Stimulated activated CD8-positive, alpha-beta memory T cell treated with anti-CD3 and anti-CD28 coated beads, Interleukin-15, amount 100 ng/mL, for 24 hours (primary cell): ENCODE measurements around the gene RTCB.
A peak's percentile ranks its signal among the peaks of the same experiment; 100 is the strongest.

Experiments
- DNase-seq: peaks from one replicate; pipeline ENCODE4 v3.0.0-alpha.2; 2020; ENCODE audit warnings: low read depth

Gene RTCB

DNA sequence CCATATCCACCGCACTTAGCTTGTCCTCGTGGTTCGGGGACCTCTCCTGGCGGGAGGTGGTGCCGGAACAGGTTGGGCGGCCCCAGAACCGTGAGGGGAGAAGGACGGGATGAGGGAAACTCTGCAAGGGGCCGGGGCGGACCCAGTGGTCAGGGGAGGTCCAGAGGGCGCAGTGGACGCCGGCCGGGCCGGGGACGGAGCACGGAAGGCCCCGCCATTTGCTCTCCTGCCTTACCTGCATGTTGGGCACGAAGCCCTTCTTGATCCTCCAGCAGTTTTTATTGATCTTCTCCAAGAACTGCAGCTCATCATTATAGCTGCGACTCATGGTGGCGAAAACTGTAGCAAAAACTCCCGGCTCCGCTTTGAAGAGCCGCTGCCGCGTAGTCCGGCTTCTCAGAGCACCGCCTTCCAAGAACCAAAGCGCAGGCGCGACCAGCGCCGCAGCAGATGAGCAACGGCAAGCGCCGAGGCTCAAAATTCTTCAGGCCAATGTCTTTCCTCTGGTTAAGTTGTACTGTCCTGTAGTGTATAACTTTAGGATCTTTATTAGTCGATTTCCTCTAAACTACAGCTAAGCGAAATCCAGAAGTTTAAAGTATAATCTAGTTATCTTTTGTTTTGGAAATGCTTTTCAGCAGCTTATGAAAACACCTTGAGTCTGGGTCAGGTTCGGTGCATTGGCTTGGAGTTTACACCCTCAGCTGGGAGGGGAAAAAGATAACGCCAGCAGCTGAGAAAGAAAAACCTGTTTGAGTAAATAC, at the start of gene RTCB:
Gene RTCB (minus strand): TSS at position 419 of the 764 bp plus-strand sequence. CDS start 91 bp downstream, at position 328.
- DNase-seq = peak; percentile 87

DNA sequence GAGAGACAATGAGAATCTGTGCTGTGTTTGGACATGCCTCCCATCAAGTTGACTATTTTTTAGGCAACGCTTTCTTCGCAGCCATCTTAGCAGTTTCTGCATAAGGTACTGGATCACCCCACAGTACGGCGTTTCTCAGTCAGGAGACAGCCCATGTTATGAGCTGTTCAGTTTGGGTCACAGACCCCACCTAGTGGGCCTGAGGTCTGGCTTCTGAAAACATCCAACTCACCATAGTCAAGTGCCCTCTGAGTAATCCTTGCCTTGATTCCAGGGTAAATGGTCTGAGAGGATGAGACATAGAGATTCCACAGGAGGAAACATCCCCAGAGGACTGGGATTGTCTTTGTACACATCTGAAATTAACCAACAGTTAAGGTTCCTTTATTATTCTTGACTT, 45.0 kb upstream of the RTCB start:
- no peak for DNase-seq

DNA sequence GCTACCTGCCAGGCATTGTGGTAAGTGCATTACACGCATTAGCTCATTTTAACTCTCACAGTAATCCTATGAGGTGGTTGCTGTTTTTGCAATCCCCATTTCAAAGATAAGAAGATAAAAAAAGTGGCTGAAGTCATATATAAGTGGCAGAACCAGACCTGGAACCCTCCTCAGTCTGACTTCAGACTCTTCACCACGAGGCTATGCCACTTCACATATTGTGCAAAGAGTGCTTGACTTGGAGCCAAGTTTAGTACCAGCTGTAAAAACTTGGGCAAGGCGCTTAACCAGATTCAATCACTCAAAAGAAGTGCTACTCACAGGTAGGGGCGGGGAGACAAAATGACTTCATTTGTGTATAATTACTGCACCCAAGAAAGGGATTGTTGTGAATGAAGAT, 36.9 kb upstream of the RTCB start:
- DNase-seq = no peak

GRCh38 chr22:32446321-32446720, 34.3 kb upstream of the RTCB start:
- no peak for DNase-seq

DNA sequence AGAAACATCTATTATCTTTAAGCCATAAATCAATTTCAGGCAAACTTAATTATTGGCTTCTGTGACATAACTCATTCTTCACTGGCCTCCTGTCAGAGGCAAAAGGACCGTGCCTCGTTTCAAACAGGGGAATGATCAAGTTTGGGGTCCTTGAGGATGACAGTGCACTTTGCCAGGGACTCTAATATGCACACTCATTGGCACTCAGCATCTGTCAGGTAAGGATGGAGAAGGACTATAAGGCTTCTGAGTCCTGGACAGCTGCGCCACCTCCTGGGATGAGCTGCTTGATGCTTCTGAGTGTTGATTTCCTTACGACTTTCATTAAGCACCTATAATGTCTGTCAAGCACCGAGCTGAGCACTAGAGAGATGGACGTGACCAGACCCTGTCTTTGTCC, 32.0 kb upstream of the RTCB start:
- no peak for DNase-seq

- no peak for DNase-seq
Measured at GRCh38 chr22:32430352-32430751, 18.3 kb upstream of the RTCB start.

GRCh38 chr22:32426881-32427280, 14.8 kb upstream of the RTCB start:
- no peak for DNase-seq

DNA sequence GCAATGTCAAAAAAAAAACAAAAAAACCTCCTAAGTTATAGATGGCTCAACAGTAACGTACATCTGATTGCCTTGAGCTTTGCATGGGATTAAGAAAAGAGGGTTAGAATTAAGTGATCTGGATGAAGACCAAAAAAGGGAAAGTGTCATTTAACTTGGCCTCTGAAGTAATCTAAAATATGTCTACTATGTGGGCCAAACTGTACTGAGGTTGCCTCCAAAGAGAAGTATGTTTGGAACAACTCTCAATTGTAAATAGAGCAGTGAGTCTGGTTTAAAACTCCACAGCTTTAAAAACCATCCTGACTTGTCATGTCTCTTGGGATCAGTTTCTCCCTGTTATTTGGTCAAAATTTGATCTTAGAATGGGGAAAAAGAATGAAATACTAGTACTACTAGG, 11.6 kb upstream of the RTCB start:
- no peak for DNase-seq

DNA sequence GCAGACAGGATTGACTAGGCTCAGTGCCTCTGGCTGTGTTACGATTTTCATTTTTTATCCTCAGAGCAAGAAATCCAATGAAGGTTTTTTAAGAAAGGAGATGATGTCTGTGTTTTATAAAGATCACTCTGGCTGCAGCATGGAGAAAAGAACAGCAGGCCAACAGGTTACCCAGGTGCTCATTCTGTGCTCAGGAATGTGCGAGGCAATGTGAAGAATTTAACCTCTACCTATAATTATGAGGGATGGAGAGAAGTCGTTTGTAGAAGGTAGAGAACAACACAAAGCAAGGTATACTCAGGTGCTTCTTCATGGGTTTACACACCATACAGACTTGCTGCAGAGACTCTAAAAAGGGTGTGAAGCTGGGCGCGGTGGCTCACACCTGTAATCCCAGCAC, 10.0 kb upstream of the RTCB start:
- DNase-seq = no peak

DNA sequence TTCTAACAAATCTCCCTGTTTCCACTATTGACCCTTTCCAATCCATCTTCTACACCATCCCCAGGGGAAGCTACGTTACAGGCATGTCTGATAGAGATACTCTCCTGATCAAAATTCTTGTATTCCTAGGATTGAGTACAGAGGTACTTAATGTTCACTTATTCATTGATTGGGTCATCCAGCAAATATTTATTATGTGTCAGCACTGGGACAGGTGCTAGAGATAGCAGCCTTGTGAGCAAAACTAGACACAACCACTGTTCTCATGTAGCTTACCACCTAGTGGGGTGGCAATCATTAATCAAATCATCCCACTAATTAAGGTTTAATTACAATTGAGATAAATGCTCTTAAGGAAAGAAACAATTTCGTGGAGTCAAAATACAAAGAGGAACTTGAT, 9.4 kb upstream of the RTCB start:
- no peak for DNase-seq

DNA sequence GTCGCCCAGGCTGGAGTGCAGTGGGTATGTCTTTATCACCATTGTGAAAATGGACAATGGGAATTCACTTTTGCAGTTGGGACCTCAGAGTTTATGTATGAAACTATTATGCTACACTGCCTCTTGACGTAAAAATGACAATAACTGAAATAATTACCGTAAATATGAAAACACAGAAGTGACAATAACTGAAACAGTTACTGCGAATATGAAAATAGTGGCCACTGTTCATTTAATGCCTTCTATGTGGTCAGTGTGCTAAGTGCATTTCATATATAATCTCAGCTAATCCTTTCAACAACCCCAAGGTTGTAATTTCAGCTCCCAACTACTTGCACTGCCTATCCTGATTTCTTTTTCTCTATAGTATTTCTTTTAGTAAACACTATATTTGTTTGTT, 5.9 kb upstream of the RTCB start:
- no peak for DNase-seq

DNA sequence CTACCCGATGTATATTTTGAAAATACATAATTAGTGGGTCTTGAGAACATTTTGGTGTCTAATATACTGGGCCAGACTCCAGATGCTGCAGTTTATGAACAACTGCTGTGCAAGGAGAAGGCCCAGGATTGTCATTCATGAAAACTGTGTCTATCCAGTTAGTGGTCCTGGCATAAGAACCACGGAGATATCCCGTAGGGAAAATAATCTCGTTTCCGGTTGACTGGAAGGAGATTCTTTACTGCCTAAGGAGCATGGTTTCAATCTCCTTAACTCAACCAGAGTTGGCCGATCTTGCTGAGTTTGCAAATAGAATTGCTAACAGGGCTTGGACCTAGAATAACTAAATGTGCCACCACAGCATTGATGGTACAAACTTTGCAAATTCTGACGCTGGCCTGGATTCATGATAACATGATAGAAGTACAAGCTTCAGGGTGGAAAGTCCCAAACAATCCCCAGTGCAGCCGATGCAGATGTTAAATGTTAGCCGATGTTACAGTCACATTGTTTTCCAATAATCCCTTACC, 4.6 kb upstream of the RTCB start:
- no peak for DNase-seq

DNA sequence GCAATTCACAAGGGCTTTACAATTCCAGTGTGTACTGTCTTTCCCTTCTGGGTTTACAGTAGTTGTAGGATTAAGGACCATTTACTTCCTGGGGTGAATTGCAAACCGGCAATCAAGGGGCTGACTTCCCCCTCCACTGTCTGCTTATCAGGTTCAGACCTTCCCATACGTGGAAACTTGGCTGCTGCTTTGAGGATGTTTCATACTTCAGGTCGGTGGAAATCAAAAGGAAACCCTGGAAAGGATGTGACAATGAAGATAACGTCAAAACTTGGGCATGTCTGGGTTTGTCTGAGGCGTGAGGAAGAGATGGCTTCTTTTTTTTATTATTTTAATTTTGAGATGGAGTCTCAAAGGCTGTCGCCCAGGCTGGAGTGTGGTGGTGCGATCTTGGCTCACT, 2.1 kb upstream of the RTCB start:
- DNase-seq = no peak

DNA sequence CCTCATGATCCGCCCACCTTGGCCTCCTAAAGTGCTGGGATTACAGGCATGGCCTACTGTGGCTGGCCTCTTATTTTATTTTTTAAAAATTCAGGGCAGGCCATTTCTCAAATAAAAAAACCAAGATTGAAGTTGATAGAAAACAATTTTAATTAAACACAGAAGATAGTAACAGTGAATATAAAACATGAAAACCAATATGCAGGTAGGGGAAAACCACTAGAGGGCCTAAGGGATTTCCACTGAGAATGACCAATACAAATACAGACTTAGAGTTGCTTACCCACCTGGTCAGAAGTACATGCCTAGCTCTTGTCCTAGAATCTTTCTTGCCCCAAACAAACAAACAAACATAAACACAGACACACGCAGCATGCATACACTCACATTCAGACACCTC, 1.7 kb upstream of the RTCB start:
- no peak for DNase-seq

DNA sequence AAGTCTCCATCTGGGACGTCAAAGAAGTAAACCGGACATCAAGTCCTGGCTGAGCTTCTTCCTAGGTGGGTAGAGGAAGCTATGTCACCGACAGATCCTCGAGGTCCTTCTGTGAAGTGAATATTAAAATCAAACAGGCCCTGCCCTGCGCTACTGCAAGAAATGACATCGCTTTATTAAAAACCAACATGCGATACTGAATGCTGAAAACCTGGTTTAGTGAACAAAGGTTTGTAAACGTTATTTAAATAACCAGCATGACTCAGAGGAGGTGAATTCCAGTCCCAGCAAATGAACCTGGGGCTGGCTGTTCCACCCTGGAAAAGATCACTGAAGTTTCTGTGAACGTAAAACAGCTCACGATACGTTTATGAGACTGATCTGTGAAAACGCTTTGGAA, 645 bp downstream of the RTCB start:
- no peak for DNase-seq

GRCh38 chr22:32410459-32410858, 1.6 kb downstream of the RTCB start:
- DNase-seq = no peak

DNA sequence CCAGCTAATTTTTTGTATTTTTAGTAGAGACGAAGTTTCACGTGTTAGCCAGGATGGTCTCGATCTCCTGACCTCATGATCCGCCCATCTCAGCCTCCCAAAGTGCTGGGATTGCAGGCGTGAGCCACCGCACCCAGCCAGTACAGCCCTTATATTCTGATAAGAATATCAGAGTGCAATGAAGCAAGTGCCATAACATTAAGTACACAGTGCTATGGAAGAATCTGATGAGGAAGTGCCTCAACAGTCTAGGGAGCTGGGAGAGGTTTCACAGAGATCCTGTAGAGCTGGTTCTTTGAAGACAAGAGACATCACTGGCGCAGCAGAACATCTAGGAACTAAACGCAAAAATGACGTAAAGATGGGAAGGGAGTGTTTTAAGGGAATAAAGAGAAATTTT, 2.1 kb downstream of the RTCB start:
- DNase-seq = no peak

DNA sequence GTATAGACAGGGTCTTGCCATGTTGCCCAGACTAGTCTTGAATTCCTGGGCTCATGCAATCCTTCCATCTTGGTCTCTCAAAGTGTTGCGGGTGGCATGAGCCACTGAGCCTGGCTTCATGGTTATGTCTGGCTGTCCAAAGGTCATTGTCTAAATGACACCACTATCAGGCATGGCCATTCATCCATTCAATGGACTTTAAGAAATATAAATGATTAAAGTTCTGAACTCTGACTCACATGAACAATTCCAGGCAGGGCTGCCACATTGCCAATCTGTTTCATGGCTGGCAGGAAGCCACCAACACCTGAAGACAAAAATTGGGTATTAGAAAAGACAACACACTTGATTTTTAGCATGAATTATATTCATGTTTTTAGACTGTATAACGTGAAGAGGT, 4.1 kb downstream of the RTCB start:
- no peak for DNase-seq

DNA sequence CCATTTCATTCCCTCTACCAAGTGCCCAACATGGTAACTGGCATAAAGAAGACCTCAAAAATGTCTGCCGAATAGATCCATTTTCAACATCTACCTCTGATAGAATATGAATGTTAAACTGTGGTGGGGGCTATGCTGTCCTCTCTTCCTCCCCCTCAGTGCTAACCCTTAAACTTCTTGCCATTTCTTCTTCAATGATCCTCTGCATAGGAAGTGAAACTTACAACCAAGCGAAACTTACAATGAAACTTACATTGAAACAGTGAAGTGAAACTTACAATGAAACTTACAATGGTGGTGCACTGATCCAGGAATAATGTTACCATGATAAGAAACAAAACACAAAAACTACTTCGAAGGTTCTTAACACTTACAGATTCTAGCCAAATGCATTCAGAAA, 4.7 kb downstream of the RTCB start:
- no peak for DNase-seq

- no peak for DNase-seq
Measured at GRCh38 chr22:32404021-32404420, 8.0 kb downstream of the RTCB start.

DNA sequence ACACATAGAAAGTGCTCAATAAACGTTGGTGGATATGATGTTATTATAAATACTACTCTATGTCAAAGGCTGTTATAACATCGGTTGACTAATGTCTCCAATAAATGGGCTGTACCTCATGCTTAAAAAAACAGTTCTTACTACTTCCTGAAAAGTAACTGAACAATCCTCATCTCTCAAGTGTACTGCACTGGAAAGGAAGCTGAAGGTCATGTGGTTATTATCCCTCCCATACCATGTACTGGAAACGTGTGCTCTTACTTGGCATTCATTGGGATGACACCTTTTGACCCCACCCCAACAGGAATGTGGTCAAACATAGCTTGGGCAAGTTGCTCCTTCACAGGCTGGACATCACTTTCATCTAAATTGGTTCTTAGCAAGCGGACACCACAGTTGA, 10.6 kb downstream of the RTCB start:
- DNase-seq = no peak

DNA sequence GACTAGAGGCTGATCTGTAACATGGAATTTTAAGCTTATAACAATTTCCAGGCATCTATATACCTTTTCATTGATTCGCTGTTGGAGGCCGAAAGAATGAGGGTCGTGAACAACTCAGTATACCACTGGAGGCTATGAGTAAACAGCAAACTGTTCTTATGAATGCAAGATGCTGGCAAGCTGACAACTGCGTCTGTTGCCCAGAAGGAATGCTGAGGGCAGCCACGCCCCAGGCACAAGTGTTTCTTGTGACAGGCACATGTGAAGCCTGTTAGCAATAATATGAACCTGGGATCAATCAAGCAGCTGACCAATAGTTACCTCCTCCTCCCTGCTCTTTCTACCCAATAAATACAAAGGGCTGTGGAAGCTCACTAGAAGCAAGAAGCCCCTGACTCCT, 15.3 kb downstream of the RTCB start:
- no peak for DNase-seq

- DNase-seq = no peak
Measured at GRCh38 chr22:32396255-32396654, 15.8 kb downstream of the RTCB start.

DNA sequence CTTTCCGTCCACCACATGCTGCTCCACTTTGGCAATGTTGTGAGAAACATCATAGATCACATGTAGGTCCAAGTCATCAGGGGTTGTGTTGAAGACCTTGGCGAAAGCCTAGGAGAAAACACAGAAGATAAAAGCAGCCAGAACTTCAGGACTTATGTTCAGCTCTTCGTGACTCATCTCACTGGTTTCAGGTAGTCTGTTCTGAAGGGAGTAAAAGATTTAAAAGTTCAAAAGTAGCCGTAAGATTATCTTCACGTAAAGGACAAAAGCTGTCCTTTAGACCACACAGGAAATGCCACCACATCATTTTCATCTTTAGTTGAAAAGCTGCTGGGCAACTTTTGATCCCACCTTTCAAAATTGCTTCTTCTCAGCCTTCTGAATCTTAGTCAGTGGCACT, 16.9 kb downstream of the RTCB start:
- no peak for DNase-seq
